B cell (primary cell): ENCODE data around the gene GORASP2. TPM values are rescaled to one million over a fixed set of nuclear protein-coding genes. Genes with fewer than 3 reads are reported as not detected.

Experiments used
- ATAC-seq: fragments of 200-7000 bp; cut with Tn5 transposase; one replicate; pipeline ENCODE4 v1.10.0; 2021; ENCODE audit warnings: low read depth, mild to moderate bottlenecking, moderate number of reproducible peaks, moderate library complexity
- CTCF ChIA-PET: fragments of 350-600 bp; sonication (Branson Sonifier 250); formaldehyde crosslinking; loops from one replicate; lab custom pipeline; 2021; ENCODE audit warnings: antibody characterized with exemption, inconsistent platforms; lab: Charles Lee
- POLR2A ChIA-PET: fragments of 350-600 bp; sonication (Branson Sonifier 250); formaldehyde crosslinking; loops from one replicate; lab custom pipeline; 2021; ENCODE audit warnings: antibody characterized with exemption; lab: Charles Lee
- DNase-seq: peaks from one replicate; pipeline ENCODE4 v3.0.0; 2013
- H2AFZ ChIP-seq: 2 replicates; pipeline ENCODE4 v1.6.1; 2012; ENCODE audit warnings: mild to moderate bottlenecking, low read depth, low read length; ENCODE audit not compliant: insufficient read depth, poor library complexity, severe bottlenecking
- H3K27ac ChIP-seq, 2 donors: 1 replicate in 1 of 2; 2 replicates in 1 of 2; pipeline ENCODE4 v1.5.1; 2012 to 2013; ENCODE audit warnings: low read length in 2 of 2, mild to moderate bottlenecking in 2 of 2, moderate library complexity in 1 of 2
- H3K27me3 ChIP-seq, 4 experiments: fragments of 200-600 bp in 1 of 4; sonication (generic) in 1 of 4; replicated peaks in 1 of 4; 1 replicate in 2 of 4; 2 replicates in 2 of 4; pipeline versions ENCODE4 v1.6.1 to v1.7.0; 2013 to 2016; ENCODE audit warnings: low read length in 3 of 4, mild to moderate bottlenecking in 2 of 4, mixed read lengths in 1 of 4, moderate library complexity in 1 of 4; ENCODE audit not compliant: insufficient read depth in 4 of 4, control insufficient read depth in 3 of 4; ENCODE audit errors: control extremely low read depth in 1 of 4
- H3K36me3 ChIP-seq, 2 experiments: replicated peaks in 1 of 2; 1 replicate in 1 of 2; 2 replicates in 1 of 2; pipeline versions ENCODE4 v1.6.1 to v1.7.1; 2013; ENCODE audit warnings: low read length in 1 of 2; ENCODE audit not compliant: insufficient read depth in 2 of 2, control insufficient read depth in 1 of 2; ENCODE audit errors: control extremely low read depth in 1 of 2, extremely low read depth in 1 of 2
- H3K4me1 ChIP-seq, 2 donors: fragments of 200-600 bp in 1 of 2; sonication (generic) in 1 of 2; 1 replicate in 1 of 2; 2 replicates in 1 of 2; pipeline versions ENCODE4 v1.5.1 to v1.6.1; 2013 to 2017; ENCODE audit warnings: low read length in 2 of 2; ENCODE audit not compliant: control insufficient read depth in 2 of 2, insufficient read depth in 2 of 2
- H3K4me2 ChIP-seq: replicated peaks from 2 replicates; pipeline ENCODE3; 2012; ENCODE audit warnings: mild to moderate bottlenecking, low read depth, low read length; ENCODE audit not compliant: poor library complexity, severe bottlenecking
- H3K4me3 ChIP-seq, 5 experiments: fragments of 200-600 bp in 1 of 5; sonication (generic) in 1 of 5; 1 replicate in 3 of 5; 2 replicates in 2 of 5; pipeline versions ENCODE4 v1.5.1 to v1.7.0; 2011 to 2016; ENCODE audit warnings: low read length in 4 of 5, mild to moderate bottlenecking in 4 of 5, low read depth in 2 of 5, control low read depth in 1 of 5, moderate library complexity in 1 of 5; ENCODE audit not compliant: insufficient read depth in 1 of 5; ENCODE audit errors: control extremely low read depth in 1 of 5, extremely low read depth in 1 of 5
- H3K79me2 ChIP-seq: fragments of 200-600 bp; sonication (generic); one replicate; pipeline ENCODE4 v1.6.0; 2016; ENCODE audit warnings: low read length; ENCODE audit not compliant: control insufficient read depth, insufficient read depth
- H3K9ac ChIP-seq: fragments of 200-600 bp; sonication (generic); 2 replicates; pipeline ENCODE4 v1.6.1; 2017; ENCODE audit warnings: mild to moderate bottlenecking, low read length, moderate library complexity
- H3K9me3 ChIP-seq, 3 donors: one replicate each; pipeline versions ENCODE4 v1.6.1 to v1.7.1; 2013; ENCODE audit warnings: low read length in 2 of 3; ENCODE audit not compliant: control insufficient read depth in 2 of 3, insufficient read depth in 1 of 3; ENCODE audit errors: control extremely low read depth in 1 of 3
- H4K20me1 ChIP-seq: 2 replicates; pipeline ENCODE4 v1.6.0; 2012; ENCODE audit warnings: mild to moderate bottlenecking, low read length; ENCODE audit not compliant: insufficient read depth, control insufficient read depth, poor library complexity, severe bottlenecking
- H3K27ac Mint-ChIP-seq: one replicate; pipeline ENCODE4 v1.8.0; 2021; ENCODE audit warnings: mixed read lengths
- H3K27me3 Mint-ChIP-seq: one replicate; pipeline ENCODE4 v1.8.0; 2021; ENCODE audit warnings: mixed read lengths
- H3K4me1 Mint-ChIP-seq: one replicate; pipeline ENCODE4 v1.8.0; 2021; ENCODE audit warnings: mixed read lengths
- H3K4me3 Mint-ChIP-seq: one replicate; pipeline ENCODE4 v1.8.0; 2021; ENCODE audit warnings: mixed read lengths
- H3K9me3 Mint-ChIP-seq: one replicate; pipeline ENCODE4 v1.8.0; 2022; ENCODE audit warnings: mixed read lengths; ENCODE audit not compliant: insufficient read depth
- EZH2 ChIP-seq: IDR thresholded peaks from 2 replicates; pipeline ENCODE4 v1.6.1; 2012; ENCODE audit warnings: borderline replicate concordance, low read depth, mild to moderate bottlenecking, moderate library complexity, low read length; ENCODE audit not compliant: insufficient read depth, poor library complexity, severe bottlenecking
- WGBS: methylation state at CpG from one replicate; pipeline ENCODE4 v1.1.5; 2013; ENCODE audit warnings: missing lambda C conversion rate; ENCODE audit not compliant: insufficient coverage; 5-methylcytosine and 5-hydroxymethylcytosine counted together
- intact Hi-C: fragments of 100-400 bp; cut with micrococcal nuclease; formaldehyde crosslinking; loops from one replicate; pipeline ENCODE4 v1.10.0; 2022
- polyA plus RNA-seq: library from polyadenylated mRNA; depleted of rRNA; stranded (reverse); fragments of >200 nt; gene quantifications from 2 replicates; pipeline ENCODE4 v1.2.3, GENCODE V29; 2012
- total RNA-seq, 2 donors: library from RNA; stranded (reverse); fragments of 120-200 nt in 1 of 2; gene quantifications; 1 replicate in 1 of 2; 2 replicates in 1 of 2; pipeline versions ENCODE4 v1.2.3 to v1.2.4, GENCODE V29; 2013 to 2022
- TF ChIP-seq, protein P1 (sequence below): fragments of 200-600 bp; IDR thresholded peaks from one replicate; pipeline ENCODE4 v1.8.0; 2022; ENCODE audit warnings: antibody characterized with exemption, mild to moderate bottlenecking

Gene GORASP2
- total and polyA plus RNA-seq, 2 donors (not counting 1 experiment from before 2014, with no cell fraction given) = 40.5 to 50.5 TPM

DNA sequence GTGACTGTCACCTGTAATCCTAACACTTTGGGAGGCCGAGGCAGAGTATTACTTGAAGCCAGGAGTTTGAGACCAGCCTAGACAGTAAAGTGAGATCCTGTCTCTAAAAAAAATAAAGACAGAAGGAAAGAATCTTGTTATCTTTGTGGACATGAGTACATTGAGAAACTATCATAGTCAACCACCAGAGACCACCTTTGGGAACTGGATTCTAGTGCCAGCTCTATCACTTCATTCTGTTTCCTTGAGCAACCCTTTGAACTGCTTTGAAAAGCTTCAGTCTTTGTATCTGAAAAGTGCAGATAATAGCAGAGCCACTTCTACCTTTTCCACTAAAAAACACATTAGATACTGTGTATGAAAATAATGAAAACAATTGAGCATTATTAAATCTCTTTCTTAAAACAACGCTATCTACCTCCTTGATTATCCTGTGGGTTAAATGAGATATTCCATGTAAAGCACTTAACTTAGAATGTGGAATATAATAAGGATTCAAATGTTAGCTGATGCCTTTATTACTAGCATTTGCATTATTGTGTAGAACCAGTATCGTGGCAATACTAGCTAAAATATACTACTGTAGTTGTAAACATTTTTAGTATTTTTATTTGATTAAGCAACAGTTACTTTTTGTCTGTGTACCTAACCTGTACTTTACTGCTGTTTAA is 8.8 kb downstream of the GORASP2 start:
- H3K4me2 ChIP-seq = no peak overlapping the region
- no peak overlapping the region for H3K4me3 Mint-ChIP-seq
- no peak overlapping the region for H2AFZ ChIP-seq
- peaks cover 0 to 1% (median 0%) of the 10 kb centered on the region in 3 donors for H3K9me3 ChIP-seq
- no peak overlapping the region for H3K27ac ChIP-seq
- H3K4me1 Mint-ChIP-seq = peaks cover 40% of the 10 kb centered on the region
- no CpG with 5 or more reads among the region's 3 CpGs for WGBS
- intact Hi-C loops = no loop called here
- no peaks in the 10 kb centered on the region for H3K27me3 ChIP-seq
- TF ChIP-seq EZH2 = no peak
- TF ChIP-seq, protein P1, sequence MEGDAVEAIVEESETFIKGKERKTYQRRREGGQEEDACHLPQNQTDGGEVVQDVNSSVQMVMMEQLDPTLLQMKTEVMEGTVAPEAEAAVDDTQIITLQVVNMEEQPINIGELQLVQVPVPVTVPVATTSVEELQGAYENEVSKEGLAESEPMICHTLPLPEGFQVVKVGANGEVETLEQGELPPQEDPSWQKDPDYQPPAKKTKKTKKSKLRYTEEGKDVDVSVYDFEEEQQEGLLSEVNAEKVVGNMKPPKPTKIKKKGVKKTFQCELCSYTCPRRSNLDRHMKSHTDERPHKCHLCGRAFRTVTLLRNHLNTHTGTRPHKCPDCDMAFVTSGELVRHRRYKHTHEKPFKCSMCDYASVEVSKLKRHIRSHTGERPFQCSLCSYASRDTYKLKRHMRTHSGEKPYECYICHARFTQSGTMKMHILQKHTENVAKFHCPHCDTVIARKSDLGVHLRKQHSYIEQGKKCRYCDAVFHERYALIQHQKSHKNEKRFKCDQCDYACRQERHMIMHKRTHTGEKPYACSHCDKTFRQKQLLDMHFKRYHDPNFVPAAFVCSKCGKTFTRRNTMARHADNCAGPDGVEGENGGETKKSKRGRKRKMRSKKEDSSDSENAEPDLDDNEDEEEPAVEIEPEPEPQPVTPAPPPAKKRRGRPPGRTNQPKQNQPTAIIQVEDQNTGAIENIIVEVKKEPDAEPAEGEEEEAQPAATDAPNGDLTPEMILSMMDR = no peak
- peaks cover 0 to 11% of the 10 kb centered on the region in 2 donors for H3K4me1 ChIP-seq
- H3K4me3 ChIP-seq = no peak overlapping the region
- peaks cover 100% of the 10 kb centered on the region for H3K79me2 ChIP-seq
- no peak overlapping the region for H3K27ac Mint-ChIP-seq
- H4K20me1 ChIP-seq = peaks cover 57% of the 10 kb centered on the region
- DNase-seq (no peak), ATAC-seq (no peak)
- H3K9me3 Mint-ChIP-seq = no peaks in the 10 kb centered on the region
- peaks cover 4 to 13% of the 10 kb centered on the region in 2 experiments for H3K36me3 ChIP-seq
- no peak overlapping the region for H3K9ac ChIP-seq
- ChIA-PET POLR2A (no interaction called here), CTCF (interaction anchor here (1.1 to 1.5 kb wide), 3 partner anchors 9 to 35 kb away, joined by 3 read pairs; no protein-coding TSS in a partner anchor)
- H3K27me3 Mint-ChIP-seq = no peaks in the 10 kb centered on the region

DNA sequence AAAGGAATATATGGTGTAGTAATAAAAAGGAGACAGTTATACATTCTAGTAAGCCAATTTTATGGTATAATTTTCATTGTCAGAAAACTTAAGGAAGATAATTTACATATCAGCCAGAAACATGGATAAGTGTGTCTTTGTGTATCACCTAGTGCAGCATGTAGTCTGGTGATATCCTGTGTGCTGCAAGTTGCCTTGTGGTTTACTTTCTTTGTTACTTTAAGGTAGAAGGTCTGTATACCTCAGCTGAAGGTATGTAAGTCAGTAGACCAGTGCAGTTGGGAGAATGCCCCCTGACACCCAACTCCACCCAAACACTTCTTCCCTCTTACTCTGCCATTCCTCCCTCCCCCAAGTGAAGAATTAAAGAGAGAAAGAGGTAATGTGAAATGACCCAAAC is 11.0 kb downstream of the GORASP2 start:
- H3K9me3 Mint-ChIP-seq = no peaks in the 10 kb centered on the region
- H3K4me2 ChIP-seq = no peak overlapping the region
- DNase-seq (no peak), ATAC-seq (no peak)
- intact Hi-C loops = no loop called here
- no peak overlapping the region for H3K27ac Mint-ChIP-seq
- peaks cover 0 to 1% (median 0%) of the 10 kb centered on the region in 3 donors for H3K9me3 ChIP-seq
- POLR2A ChIA-PET = no interaction called here
- CTCF ChIA-PET = interaction anchor here (2.2 kb wide), 1 partner anchor 11 kb away, joined by 7 read pairs; the partner anchor contains the start of gene GORASP2
- H3K4me3 Mint-ChIP-seq = no peak overlapping the region
- H3K27me3 ChIP-seq = no peaks in the 10 kb centered on the region
- no peak overlapping the region for H3K4me3 ChIP-seq
- H3K9ac ChIP-seq = no peak overlapping the region
- no peaks in the 10 kb centered on the region for H3K27me3 Mint-ChIP-seq
- H3K4me1 Mint-ChIP-seq = peaks cover 45% of the 10 kb centered on the region
- H4K20me1 ChIP-seq = peaks cover 71% of the 10 kb centered on the region
- H2AFZ ChIP-seq = no peak overlapping the region
- no peak overlapping the region for H3K27ac ChIP-seq
- H3K79me2 ChIP-seq = peaks cover 100% of the 10 kb centered on the region
- TF ChIP-seq, protein P1 = no peak
- no peak for TF ChIP-seq EZH2
- H3K36me3 ChIP-seq = peaks cover 4 to 13% of the 10 kb centered on the region in 2 experiments
- H3K4me1 ChIP-seq = peaks cover 0 to 11% of the 10 kb centered on the region in 2 donors
